PC-3 (cell line): ENCODE measurements around the gene ELK3.

Source experiments
- EZH2 ChIP-seq: fragments of 300-600 bp; sonication (generic); IDR thresholded peaks from one replicate; pipeline ENCODE4 v1.6.1; 2017; ENCODE audit warnings: antibody characterized with exemption, mild to moderate bottlenecking, low read length; ENCODE audit not compliant: unreplicated experiment
- TF ChIP-seq, protein P1 (sequence below): fragments of 300-600 bp; sonication (generic); conservative IDR thresholded peaks from 2 replicates; pipeline ENCODE4 v1.5.1; 2017; ENCODE audit warnings: antibody characterized with exemption, low read depth, mild to moderate bottlenecking, low read length

DNA sequence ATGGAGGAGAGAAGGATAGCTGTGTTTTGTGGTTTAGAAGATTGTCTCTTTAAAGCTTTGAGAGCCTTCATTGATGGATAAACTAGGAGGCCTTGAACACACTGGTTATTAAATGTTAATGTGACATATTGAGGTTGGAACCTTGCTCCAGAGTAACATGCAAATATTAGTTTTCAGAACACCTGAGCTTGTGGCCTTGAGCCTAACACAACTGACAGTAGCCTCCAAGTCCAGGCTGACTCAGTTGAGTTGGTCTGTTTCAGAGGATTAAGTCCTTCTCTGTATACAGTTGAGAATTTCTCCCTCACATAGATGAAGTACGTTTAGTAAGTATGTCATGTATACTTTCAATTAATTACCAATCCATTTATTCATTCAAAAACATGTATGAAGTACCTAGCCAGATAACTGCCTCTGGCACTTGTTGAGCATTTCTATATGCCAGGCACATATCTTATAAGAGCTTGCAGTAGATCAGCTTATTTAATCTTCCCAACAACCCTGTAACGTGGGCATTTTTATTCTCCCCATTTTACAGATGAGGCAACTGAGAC is 63.5 kb downstream of the ELK3 start:
- TF ChIP-seq, protein P1, sequence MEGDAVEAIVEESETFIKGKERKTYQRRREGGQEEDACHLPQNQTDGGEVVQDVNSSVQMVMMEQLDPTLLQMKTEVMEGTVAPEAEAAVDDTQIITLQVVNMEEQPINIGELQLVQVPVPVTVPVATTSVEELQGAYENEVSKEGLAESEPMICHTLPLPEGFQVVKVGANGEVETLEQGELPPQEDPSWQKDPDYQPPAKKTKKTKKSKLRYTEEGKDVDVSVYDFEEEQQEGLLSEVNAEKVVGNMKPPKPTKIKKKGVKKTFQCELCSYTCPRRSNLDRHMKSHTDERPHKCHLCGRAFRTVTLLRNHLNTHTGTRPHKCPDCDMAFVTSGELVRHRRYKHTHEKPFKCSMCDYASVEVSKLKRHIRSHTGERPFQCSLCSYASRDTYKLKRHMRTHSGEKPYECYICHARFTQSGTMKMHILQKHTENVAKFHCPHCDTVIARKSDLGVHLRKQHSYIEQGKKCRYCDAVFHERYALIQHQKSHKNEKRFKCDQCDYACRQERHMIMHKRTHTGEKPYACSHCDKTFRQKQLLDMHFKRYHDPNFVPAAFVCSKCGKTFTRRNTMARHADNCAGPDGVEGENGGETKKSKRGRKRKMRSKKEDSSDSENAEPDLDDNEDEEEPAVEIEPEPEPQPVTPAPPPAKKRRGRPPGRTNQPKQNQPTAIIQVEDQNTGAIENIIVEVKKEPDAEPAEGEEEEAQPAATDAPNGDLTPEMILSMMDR = no peak
- TF ChIP-seq EZH2 = no peak
